Measurements from ENCODE around the gene CFAP206. TPM values are rescaled to one million over a fixed set of nuclear protein-coding genes. Genes with fewer than 3 reads are reported as not detected.

Gene CFAP206
- total RNA-seq, 2 donors from 2014 or later = 8.7 to 10.5 TPM

DNA sequence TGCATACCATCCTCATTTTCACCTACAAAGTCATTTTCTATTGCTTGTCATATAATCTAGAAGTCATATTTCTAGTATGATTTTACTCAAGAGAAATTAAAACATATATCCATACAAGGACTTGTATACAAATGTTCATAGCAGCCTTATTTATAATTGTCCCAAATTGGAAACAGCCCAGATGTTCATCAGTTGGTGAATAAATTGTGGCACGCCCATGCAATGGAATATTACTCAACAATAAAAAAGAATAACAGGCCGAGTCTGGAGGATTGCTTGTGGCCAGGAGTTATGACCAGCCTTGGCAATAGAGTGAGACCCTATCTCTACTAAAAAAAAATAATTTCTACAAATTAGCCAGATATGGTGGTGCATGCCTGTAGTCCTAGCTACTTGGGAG is 34.4 kb upstream of the CFAP206 start:
- intact Hi-C loops (cut with DNase I) = no loop called here
- H3K4me1 ChIP-seq (replicated peaks) = no peaks in the 10 kb centered on the region
- no peaks in the 10 kb centered on the region for H3K27me3 ChIP-seq (replicated peaks; ENCODE audit: insufficient read depth)
- 97% methylated on average over 2 of the region's 2 CpGs for WGBS
- H3K27ac ChIP-seq = no peak overlapping the region
- H3K9me3 ChIP-seq = no peaks in the 10 kb centered on the region
- DNase-seq (ENCODE audit: low spot score) = no peak
- H3K36me3 ChIP-seq = no peaks in the 10 kb centered on the region
- no peak overlapping the region for H3K4me3 ChIP-seq
- no peak for TF ChIP-seq CTCF (IDR thresholded peaks at IDR 0.05)
- no peak for TF ChIP-seq POLR2AphosphoS5 (IDR thresholded peaks at IDR 0.05)
- TF ChIP-seq POLR2A (IDR thresholded peaks at IDR 0.05) = no peak

DNA sequence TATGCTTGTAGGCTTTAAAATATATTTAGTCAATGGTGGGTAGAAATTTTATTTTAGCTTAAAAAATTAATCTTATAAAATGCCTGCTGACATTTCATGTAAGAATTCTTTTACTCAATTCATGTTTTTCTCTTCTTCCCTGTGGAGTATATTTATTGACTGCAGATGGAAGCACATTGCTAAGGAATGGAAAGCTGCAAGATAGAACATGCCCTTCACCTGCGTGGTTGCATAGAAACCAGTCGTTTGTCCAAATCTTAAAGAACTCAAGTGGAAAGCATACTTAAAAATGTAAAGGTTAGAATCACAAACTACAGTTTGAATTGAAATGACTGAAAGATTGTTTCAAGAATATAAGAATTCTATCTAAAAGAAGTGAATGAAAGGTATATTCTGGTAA is 32.5 kb upstream of the CFAP206 start:
- WGBS = 67% methylated on average over 2 of the region's 2 CpGs
- Histone ChIP-seq H3K4me3 (no peak overlapping the region), H3K27me3 (replicated peaks; ENCODE audit: insufficient read depth) (no peaks in the 10 kb centered on the region), H3K36me3 (no peaks in the 10 kb centered on the region), H3K9me3 (no peaks in the 10 kb centered on the region), H3K4me1 (replicated peaks) (no peaks in the 10 kb centered on the region), H3K27ac (no peak overlapping the region)
- DNase-seq (ENCODE audit: low spot score) = no peak
- intact Hi-C loops (cut with DNase I) = no loop called here
- TF ChIP-seq POLR2AphosphoS5 (IDR thresholded peaks at IDR 0.05) (no peak), CTCF (IDR thresholded peaks at IDR 0.05) (no peak), POLR2A (IDR thresholded peaks at IDR 0.05) (no peak)

GRCh38 chr6:87376643-87377042 is 31.1 kb upstream of the CFAP206 start:
- Histone ChIP-seq H3K4me3 (no peak overlapping the region), H3K27ac (no peak overlapping the region), H3K4me1 (replicated peaks) (no peaks in the 10 kb centered on the region), H3K27me3 (replicated peaks; ENCODE audit: insufficient read depth) (no peaks in the 10 kb centered on the region), H3K36me3 (no peaks in the 10 kb centered on the region), H3K9me3 (no peaks in the 10 kb centered on the region)
- intact Hi-C loops (cut with DNase I) = no loop called here
- WGBS = 97% methylated on average over 2 of the region's 2 CpGs
- DNase-seq (ENCODE audit: low spot score) = no peak
- TF ChIP-seq POLR2A (IDR thresholded peaks at IDR 0.05) (no peak), CTCF (IDR thresholded peaks at IDR 0.05) (no peak), POLR2AphosphoS5 (IDR thresholded peaks at IDR 0.05) (no peak)

GRCh38 chr6:87378947-87379346 is 28.8 kb upstream of the CFAP206 start:
- TF ChIP-seq CTCF (IDR thresholded peaks at IDR 0.05) (no peak), POLR2A (IDR thresholded peaks at IDR 0.05) (no peak), POLR2AphosphoS5 (IDR thresholded peaks at IDR 0.05) (no peak)
- H3K4me3 ChIP-seq = no peak overlapping the region
- 92% methylated on average over 4 of the region's 4 CpGs for WGBS
- H3K36me3 ChIP-seq = no peaks in the 10 kb centered on the region
- H3K27me3 ChIP-seq (replicated peaks; ENCODE audit: insufficient read depth) = no peaks in the 10 kb centered on the region
- H3K4me1 ChIP-seq (replicated peaks) = no peaks in the 10 kb centered on the region
- H3K9me3 ChIP-seq = no peaks in the 10 kb centered on the region
- intact Hi-C loops (cut with DNase I) = no loop called here
- no peak for DNase-seq (ENCODE audit: low spot score)
- no peak overlapping the region for H3K27ac ChIP-seq

GRCh38 chr6:87382861-87383260 is 24.9 kb upstream of the CFAP206 start:
- TF ChIP-seq POLR2AphosphoS5 (IDR thresholded peaks at IDR 0.05) = no peak
- no peak for TF ChIP-seq POLR2A (IDR thresholded peaks at IDR 0.05)
- no peak for TF ChIP-seq CTCF (IDR thresholded peaks at IDR 0.05)
- WGBS = 78% methylated on average over 5 of the region's 5 CpGs
- no peaks in the 10 kb centered on the region for H3K36me3 ChIP-seq

More at GRCh38 chr6:87382861-87383260, 24.9 kb upstream of the CFAP206 start:
- H3K27ac ChIP-seq = no peak overlapping the region
- no peaks in the 10 kb centered on the region for H3K9me3 ChIP-seq
- no peaks in the 10 kb centered on the region for H3K4me1 ChIP-seq (replicated peaks)
- no peak overlapping the region for H3K4me3 ChIP-seq
- DNase-seq (ENCODE audit: low spot score) = no peak
- H3K27me3 ChIP-seq (replicated peaks; ENCODE audit: insufficient read depth) = no peaks in the 10 kb centered on the region
- intact Hi-C loops (cut with DNase I) = no loop called here
